HL-60 (cell line): ENCODE measurements around the gene CRISP1.

Experiments used
- CTCF ChIP-seq: IDR thresholded peaks from one replicate; pipeline ENCODE4 v1.5.1; 2011; ENCODE audit warnings: low read length, control low read depth, inconsistent platforms; ENCODE audit not compliant: insufficient read depth
- GABPA ChIP-seq: IDR thresholded peaks from 2 replicates; pipeline ENCODE4 v1.6.1; 2012; ENCODE audit warnings: low read depth
- POLR2AphosphoS5 ChIP-seq: IDR thresholded peaks from 2 replicates; pipeline ENCODE4 v1.6.1; 2012; ENCODE audit warnings: low read depth
- REST ChIP-seq: IDR thresholded peaks from 2 replicates; pipeline ENCODE4 v1.6.1; 2012; ENCODE audit warnings: low read depth; ENCODE audit not compliant: insufficient replicate concordance
- SPI1 ChIP-seq: IDR thresholded peaks from 2 replicates; pipeline ENCODE4 v1.6.1; 2012; ENCODE audit warnings: low read depth, mild to moderate bottlenecking, borderline replicate concordance

- no peak for TF ChIP-seq CTCF
- TF ChIP-seq POLR2AphosphoS5, result no peak
- no peak for TF ChIP-seq SPI1
- TF ChIP-seq GABPA, result no peak
- TF ChIP-seq REST, result no peak
Observed at GRCh38 chr6:49856282-49856681, 10.1 kb downstream of the CRISP1 start.
